ENCODE measurements around the gene HDLBP.

GRCh38 chr2:241217320-241218031, 98.0 kb downstream of the HDLBP start:
- TF ChIP-seq SIN3A (IDR thresholded peaks at IDR 0.05; ENCODE audit: borderline replicate concordance, insufficient read depth, low read length) (no peak), TAF1 (IDR thresholded peaks at IDR 0.05; ENCODE audit: borderline replicate concordance, insufficient read depth, low read length) (no peak), REST (IDR thresholded peaks at IDR 0.05; ENCODE audit: insufficient read depth in 1 of 2, low read depth in 2 of 2, low read length in 2 of 2) (no peak), POLR2AphosphoS5 (IDR thresholded peaks at IDR 0.05; ENCODE audit: low read depth, low read length) (no peak), FOXP2 (optimal IDR thresholded peaks at IDR 0.05; ENCODE audit: borderline replicate concordance, extremely low read depth, extremely low read length, insufficient read depth) (peak; percentile 4)

All from PFSK-1 (cell line).